GM11168 (cell line): ENCODE measurements around the gene SLC25A44.
"Not testable (repeated sequence)": the region's sequence is repeated elsewhere in the genome, so short reads cannot be mapped to it uniquely, and the experiment has no call there.

Source experiments
- in situ Hi-C: fragments of 300-500 bp; cut with MboI; formaldehyde crosslinking; loops from one replicate; pipeline ENCODE4 v1.12.0; 2022; ENCODE audit warnings: low sequenced_read_pairs; ENCODE audit not compliant: unreplicated experiment

SLC25A44 gene

DNA sequence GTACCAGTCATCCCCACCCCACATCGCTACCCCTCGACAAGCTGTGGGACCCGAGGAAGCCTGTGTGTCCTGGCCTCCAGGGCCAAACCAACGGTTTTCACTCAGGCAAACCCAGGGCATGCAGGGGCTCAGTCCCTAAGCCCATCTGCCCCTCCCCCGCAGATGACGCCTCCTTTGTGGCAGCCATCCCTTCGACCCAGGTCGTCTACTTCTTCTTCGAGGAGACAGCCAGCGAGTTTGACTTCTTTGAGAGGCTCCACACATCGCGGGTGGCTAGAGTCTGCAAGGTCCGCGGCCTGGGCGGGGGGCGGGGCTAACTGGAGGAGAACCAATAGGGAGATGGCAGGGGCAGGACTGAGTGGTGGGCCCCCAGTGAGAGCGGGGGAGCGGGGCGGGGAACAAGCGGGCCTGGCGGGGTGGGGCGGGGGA lies 33.1 kb upstream of the SLC25A44 start:
- in situ Hi-C loops = no loop called here

DNA sequence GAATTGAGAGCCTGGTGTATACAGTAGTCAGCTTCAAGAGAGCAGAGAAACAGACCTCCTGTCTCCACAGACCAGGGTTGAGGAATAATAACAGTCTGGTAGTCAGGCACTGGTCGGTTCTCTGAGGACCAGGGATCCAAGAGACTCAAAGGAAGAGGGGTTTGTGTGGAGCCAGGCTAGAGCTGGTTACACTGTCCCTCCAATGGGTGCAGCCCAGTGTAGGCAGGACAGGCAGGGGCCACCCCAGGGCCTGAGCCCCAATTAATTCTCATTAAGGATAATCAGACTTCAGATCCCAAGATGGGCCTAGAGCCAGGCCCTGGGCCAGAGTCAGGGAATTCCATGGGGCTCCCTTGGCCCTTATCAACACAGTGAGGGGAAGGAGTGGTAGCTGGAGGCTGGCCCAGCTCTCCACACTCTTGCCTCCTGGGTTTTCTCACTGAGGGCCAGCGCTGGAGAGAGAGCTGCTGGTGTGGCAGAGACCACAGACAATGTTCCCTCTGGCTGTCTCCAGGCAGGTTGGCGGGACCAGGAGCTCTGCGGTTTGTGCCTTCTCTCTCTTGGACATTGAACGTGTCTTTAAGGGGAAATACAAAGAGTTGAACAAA lies 31.4 kb upstream of the SLC25A44 start:
- in situ Hi-C loops = no loop called here

DNA sequence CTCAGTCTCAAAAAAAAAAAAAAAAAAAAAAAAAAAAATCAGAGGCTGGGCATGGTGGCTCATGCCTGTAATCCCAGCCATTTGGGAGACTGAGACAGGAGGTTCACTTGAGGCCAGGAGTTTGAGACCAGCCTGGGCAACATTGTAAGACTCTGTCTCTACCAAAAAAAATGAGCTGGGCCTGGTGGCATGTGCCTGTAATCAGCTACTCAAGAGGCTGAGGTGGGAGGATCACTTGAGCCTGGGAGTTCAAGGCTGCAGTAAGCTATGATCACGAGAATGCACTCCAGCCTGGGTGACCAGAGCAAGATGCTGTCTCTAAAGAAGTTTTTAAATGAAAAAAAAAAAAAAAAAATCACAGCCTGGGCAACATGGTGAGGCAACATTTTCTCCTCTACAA lies 30.2 kb upstream of the SLC25A44 start:
- in situ Hi-C loops = no loop called here

DNA sequence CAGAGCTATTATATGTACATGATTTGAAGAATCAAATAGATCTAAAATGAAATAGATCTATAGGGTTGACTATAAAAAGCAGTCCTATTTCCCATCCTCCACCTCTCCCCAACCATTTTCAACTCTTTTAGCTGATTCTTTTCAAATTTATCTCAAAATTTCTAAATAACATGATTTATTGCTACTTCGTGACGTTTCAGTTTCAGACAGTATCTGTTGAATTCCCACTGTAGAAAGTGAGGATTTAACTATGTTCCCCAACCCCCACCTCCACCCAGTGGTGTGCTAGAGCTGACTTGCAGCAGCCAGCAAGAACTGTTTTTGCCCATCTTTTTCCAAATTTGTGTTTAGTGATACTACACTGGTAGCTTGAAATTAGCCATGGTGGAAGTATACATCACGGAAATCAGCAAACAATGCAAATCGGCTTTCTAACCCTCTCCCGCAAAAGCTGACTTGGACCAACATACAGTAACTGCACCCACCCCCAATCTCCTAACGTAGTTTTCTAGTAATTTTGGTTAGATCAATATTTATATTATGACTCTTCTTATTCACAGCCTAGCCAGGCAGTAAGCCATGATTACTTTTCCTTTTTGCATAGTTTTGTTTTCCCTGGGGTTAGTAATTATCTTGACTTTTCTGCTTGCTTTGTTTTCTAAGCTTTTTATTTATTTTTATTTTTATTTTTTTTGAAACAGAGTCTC lies 29.6 kb upstream of the SLC25A44 start:
- in situ Hi-C loops = no loop called here

DNA sequence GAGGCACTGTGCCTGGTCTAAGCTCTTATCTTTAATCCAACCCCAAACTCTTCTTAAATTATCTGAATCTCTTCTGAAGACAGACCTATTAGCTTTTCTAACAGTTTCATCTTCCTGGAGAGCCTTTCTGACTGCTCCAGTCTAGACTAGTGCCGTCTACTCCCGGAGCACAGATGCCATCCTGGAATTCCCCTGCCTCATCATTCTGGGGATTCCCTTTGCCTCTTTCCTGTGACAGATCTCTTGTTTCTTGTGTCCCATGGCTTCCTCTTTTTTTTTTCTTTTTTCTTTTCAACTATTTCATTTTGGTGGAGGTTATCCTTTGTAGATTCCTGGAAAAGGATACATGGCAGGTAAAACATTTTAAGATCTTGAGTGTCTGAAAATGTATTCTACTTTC lies 28.8 kb upstream of the SLC25A44 start:
- in situ Hi-C loops = no loop called here

DNA sequence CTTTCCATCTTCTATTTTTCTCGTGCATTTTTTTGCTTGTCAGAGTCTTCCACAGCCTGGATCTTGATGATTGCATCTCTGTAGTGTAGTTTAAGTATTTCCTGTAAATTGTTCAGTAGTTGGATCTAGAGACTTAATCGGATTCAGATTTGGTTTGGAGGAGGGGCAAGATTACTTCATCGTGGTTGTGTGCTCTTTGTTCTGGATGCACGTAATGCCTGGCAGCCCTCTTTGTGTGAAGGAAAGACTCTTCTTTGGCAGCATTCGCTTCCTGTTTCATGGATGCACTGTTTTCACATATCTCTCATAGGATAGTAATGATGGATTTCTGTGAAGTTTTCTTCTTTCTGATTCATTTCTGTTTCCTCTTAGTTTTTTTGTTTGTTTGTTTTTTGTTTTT lies 26.4 kb upstream of the SLC25A44 start:
- in situ Hi-C loops = no loop called here

DNA sequence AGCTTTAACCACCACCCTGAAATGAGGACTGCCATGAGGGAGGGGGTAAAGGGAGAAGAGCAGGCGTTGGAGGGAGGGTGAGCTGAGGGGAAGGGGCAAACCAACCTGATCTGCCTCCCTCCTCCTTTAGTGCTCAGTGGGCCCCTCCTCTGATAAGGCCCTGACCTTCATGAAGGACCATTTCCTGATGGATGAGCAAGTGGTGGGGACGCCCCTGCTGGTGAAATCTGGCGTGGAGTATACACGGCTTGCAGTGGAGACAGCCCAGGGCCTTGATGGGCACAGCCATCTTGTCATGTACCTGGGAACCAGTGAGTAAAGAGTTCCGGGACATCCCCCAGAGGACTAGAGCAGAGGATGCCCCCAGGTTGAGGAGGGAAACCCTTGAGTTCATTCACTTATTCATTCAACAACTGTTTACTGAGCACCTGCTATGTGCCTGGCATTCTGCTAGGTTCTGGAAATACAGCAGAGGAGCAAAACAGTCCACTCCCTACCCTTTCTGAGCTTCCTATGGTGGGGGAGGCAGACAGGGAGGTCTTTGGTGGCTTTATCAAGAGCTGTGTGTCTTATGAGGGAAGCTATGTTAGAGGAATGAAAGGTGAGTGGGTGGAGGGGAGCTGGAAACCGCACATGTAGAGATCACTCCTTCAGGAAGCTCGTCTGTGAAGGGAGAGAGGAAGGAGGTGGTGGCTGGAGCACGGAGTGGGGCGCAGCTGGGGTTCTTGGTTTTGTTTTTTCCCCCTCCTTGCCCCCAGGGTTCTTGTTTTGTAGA lies 21.0 kb upstream of the SLC25A44 start:
- in situ Hi-C loops = no loop called here

DNA sequence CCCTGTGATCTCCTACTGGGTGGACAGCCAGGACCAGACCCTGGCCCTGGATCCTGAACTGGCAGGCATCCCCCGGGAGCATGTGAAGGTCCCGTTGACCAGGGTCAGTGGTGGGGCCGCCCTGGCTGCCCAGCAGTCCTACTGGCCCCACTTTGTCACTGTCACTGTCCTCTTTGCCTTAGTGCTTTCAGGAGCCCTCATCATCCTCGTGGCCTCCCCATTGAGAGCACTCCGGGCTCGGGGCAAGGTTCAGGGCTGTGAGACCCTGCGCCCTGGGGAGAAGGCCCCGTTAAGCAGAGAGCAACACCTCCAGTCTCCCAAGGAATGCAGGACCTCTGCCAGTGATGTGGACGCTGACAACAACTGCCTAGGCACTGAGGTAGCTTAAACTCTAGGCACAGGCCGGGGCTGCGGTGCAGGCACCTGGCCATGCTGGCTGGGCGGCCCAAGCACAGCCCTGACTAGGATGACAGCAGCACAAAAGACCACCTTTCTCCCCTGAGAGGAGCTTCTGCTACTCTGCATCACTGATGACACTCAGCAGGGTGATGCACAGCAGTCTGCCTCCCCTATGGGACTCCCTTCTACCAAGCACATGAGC lies 17.2 kb upstream of the SLC25A44 start:
- in situ Hi-C loops = no loop called here

DNA sequence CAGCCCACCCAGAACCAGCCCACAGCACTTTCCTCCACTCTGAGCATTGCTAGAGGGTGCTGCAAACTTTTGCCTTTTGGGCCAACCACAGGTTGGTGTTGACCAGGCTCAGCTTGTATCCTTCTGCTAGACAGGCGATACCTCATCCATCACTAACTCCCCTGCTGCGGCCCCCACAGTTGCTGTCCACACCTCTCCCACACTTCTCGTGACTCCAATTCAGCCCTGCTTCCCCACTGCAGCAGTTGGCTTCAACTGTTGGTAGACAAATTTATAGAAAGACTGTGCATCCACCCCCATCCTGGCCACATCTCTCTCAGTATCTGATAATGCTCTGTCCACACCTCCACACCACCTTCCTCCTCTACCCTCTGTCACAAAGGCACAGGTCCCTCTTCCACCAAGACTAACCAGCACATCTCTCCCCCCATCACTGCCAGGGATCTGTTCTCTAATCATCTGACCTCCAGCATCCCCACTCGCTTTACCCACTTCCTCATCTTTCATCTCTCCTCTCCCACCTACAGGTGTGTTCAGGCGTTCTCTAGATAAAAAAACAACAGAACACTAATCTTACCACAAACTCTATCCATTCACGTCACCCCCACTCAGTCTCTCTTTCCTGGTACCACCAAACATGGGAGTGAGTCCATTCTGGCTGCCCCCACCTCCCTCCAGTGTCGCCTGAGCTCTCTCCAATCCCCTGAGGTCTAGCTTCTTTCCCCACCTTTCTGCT lies 15.8 kb upstream of the SLC25A44 start:
- in situ Hi-C loops = no loop called here

DNA sequence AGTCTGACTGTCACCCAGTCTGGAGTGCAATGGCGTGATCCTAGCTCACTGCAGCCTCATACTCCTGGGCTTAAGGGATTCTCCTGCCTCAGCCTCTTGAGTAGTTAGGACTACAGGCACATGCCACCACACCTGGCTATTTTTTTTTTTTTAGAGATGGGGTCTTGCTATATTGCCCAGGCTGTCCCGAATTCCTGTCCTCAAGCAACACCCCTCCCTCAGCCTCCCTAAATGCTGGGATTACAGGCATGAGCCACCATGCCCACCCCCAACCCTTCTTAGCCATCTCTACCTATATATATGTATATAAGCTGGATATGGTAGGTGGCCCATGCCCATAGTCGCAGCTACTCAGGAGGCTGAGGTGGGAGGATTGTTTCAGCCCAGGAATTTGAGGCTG lies 13.4 kb upstream of the SLC25A44 start:
- in situ Hi-C loops = no loop called here

DNA sequence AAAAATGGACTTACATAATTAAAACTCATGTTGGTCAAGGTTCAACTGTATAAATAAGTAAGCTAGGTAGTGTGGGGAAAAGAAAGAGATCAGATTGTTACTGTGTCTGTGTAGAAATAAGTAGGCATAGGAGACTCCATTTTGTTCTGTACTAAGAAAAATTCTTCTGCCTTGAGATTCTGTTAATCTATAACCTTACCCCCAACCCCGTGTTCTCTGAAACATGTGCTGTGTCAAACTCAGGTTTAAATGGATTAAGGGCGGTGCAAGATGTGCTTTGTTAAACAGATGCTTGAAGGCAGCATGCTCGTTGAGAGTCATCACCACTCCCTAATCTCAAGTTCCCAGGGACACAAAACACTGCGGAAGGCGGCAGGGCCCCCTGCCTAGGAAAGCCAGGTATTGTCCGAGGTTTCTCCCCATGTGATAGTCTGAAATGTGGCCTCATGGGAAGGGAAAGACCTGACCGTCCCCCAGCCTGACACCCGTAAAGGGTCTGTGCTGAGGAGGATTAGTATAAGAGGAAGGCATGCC lies 12.4 kb upstream of the SLC25A44 start:
- in situ Hi-C loops = not testable (repeated sequence)

DNA sequence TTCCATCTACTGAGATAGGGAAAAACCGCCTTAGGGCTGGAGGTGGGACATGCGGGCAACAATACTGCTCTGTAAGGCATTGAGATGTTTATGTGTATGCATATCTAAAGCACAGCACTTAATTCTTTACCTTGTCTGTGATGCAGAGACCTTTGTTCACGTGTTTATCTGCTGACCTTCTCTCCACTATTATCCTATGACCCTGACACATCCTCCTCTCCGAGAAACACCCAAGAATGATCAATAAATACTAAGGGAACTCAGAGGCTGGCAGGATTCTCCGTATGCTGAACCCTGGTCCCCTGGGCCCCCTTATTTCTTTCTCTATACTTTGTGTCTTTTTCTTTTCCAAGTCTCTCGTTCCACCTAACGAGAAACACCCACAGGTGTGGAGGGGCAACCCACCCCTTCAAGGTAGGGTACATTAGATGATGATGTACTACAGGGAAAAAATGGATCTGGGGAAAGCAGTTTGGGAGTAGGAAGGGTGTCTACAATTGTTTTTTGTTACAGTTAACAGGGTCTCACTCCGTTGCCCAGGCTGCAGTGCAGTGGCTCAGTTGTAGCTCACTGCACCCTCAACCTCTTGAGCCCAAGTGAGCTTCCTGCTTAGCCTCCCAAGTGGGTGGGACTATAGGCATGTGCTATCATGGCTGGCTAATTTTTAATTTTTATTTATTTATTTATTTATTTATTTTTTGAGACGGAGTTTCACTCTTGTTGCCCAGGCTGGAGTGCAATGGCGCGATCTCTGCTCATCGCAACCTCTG lies 11.7 kb upstream of the SLC25A44 start:
- in situ Hi-C loops = not testable (repeated sequence)

DNA sequence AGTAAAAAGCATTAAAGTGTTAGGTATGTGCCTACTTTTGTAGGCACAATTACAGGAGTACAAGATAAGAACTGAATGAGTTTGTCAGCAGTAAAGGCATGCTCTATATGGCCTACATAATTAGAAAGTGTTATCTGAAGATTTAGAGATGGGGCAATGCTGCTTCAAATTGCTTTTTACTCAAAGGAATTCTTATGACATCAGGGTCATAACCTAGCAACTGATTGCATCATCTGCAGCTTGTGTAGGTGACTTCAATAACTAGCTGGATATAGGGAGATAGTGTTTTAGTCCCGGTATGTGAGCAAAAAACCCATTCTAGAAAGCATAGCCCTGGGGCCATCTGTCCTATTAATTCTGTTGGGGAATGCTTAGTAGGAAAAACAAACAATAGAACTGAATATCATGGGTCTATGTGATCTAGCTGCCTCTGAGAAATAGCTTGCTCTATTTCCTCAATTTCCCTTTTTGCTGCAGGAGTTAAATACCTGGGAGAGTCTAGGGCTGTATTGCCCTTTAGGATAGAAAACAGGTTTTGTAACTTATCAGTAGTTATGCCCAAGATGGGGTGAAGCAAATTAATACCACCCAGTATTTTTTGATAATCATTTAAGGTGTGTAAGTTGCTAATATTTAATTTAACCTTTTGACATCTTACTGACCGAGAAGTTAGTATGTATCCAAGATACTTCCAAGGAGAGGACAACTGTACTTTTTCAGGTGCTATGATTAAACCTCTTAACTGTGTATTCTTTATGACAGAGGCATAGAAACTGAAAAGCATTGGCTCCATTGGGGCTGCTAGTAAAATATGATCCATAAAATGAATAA lies 7.3 kb upstream of the SLC25A44 start:
- in situ Hi-C loops = not testable (repeated sequence)

DNA sequence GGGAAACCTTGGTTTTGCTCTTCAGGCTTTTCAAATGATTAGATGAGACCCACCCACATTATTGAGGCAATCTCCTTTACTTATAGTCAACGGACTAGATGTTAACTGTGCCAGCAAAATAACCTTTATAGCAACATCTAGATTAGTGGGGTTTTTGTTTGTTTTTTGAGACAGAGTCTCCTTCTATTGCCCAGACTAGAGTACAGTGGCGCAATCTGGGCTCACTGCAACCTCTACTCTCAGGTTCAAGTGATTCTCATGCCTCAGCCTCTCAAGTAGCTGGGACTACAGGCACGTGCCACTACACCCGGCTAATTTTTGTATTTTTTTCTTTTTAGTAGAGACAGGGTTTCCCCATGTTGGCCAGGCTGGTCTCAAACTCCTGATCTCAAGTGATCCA lies 3.6 kb upstream of the SLC25A44 start:
- in situ Hi-C loops = not testable (repeated sequence)

DNA sequence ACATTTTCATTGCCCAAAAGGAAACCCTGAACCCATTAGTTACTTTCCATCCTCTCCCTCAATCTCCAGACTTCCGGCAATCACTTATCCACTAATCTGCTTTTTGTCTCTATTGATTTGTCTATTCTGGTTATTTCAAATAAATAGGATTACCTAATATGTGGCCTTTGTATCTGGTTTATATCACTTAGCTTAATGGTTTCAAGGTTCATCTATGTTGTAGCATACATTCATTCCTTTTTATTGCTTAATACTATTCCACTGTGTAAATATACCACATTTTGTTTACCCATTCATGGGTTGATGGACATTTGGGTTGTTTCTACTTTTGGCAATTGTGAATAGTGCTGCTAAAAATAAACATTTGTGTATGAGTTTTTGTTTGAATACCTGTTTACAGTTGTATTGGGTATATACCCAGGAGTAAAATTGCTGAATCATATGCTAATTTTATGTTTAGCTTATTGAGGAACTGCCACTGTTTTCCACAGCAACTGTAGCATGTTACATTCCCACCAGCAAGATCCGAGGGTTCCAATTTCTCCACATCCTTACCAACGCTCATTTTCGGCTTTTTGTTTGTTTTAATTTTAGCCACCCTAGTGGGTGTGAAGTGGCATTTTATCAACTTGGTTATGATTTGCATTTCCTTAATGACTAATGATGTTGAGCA lies 2.5 kb upstream of the SLC25A44 start:
- in situ Hi-C loops = no loop called here

DNA sequence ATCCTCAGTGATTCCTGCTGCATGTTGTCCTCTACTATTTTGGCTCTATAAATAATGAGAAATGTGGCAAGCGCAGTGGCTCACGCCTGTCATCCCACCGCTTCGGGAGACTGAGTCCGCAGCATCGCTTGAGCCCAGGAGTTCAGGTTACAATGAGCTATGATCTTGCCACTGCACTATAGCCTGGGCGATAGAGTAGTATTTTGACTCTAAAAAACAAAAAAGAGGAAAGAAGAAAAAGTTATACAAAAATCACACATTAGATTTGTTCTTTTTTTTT lies 756 bp upstream of the SLC25A44 start:
- in situ Hi-C loops = no loop called here

DNA sequence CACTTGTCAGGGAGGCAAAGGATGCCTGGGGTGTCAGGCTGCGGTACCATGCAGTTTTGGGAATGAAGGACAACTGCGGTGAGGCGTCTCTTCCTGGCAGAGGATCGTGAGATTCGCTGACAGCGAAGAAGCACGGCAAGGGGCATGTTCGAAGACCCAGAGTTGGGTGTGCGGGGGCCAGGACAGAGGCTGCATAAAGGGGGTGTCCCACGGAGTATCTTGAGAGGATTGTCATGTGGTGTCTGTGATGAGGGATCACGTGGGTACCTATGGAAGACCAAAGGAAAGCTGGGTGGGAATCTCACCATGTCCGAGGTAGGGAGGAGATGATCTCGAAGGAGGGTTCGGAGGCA lies 372 bp downstream of the SLC25A44 start:
- in situ Hi-C loops = no loop called here

DNA sequence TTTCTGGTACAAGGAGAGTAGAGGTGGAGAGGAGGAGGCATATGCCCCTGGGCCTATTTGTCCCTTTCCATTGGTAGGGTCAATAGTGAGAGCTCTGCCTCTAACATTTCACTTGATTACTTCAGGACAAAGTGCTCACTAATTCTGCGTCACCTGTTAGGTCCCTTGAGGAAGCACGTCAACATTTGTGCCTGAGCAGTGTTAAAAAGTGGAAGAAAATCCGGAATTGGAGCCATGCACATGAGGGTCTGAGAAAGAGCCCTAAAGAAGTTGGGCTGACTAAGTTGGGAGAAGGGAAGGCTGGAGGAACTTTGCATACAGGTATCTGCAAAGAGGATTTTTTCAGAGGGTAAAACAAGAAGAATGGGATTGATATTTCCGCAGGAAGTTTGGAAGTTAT lies 1.9 kb downstream of the SLC25A44 start:
- in situ Hi-C loops = no loop called here
